IMR-90 (cell line): ENCODE data around the gene DCC. TPM values are rescaled to one million over a fixed set of nuclear protein-coding genes. Genes with fewer than 3 reads are reported as not detected.

Experiments used
- ATAC-seq: fragments of 200-7000 bp; cut with Tn5 transposase; 2 replicates; pipeline ENCODE4 v1.9.1; 2020; ENCODE audit warnings: low read depth, mild to moderate bottlenecking, moderate library complexity
- BruUV-seq: library from RNA; stranded (reverse); fragments of 400-500 nt; replicated peaks from 2 replicates; lab custom pipeline; 2021; lab: Mats Ljungman, UMichigan
- CTCF ChIA-PET: fragments of 300-600 bp; formaldehyde crosslinking; extraction: SDS; loops from one replicate; lab custom pipeline; 2021; ENCODE audit warnings: antibody characterized with exemption; lab: Yijun Ruan, JAX
- POLR2A ChIA-PET: fragments of 300-600 bp; sonication (Branson Sonifier 250); formaldehyde crosslinking; loops from one replicate; lab custom pipeline; 2022; ENCODE audit warnings: antibody characterized with exemption; ENCODE audit not compliant: unreplicated experiment; lab: Charles Lee
- DNase-seq: peaks from one replicate; pipeline ENCODE4 v3.0.0; 2013
- H2AFZ ChIP-seq: replicated peaks from 2 replicates; pipeline ENCODE3; 2013; ENCODE audit warnings: low read length, mild to moderate bottlenecking; ENCODE audit not compliant: poor library complexity
- H2AK5ac ChIP-seq: 2 replicates; pipeline ENCODE4 v1.6.1; 2013; ENCODE audit warnings: low read depth, low read length, inconsistent platforms
- H2AK9ac ChIP-seq: replicated peaks from 2 replicates; pipeline ENCODE3; 2013; ENCODE audit warnings: mild to moderate bottlenecking, low read depth, low read length, moderate library complexity; ENCODE audit not compliant: poor library complexity
- H2BK120ac ChIP-seq: 2 replicates; pipeline ENCODE4 v1.6.1; 2013; ENCODE audit warnings: low read depth, low read length, inconsistent platforms
- H2BK15ac ChIP-seq: 3 replicates; pipeline ENCODE4 v1.6.1; 2013; ENCODE audit warnings: low read depth, low read length, inconsistent platforms
- H2BK20ac ChIP-seq: 2 replicates; pipeline ENCODE4 v1.6.1; 2013; ENCODE audit warnings: low read depth, mild to moderate bottlenecking, inconsistent platforms, low read length, moderate library complexity
- H2BK5ac ChIP-seq: 2 replicates; pipeline ENCODE4 v1.6.1; 2013; ENCODE audit warnings: mild to moderate bottlenecking, low read depth, low read length, inconsistent platforms; ENCODE audit not compliant: poor library complexity, severe bottlenecking
- H3K14ac ChIP-seq: replicated peaks from 2 replicates; pipeline ENCODE4 v1.6.1; 2013; ENCODE audit warnings: low read depth, low read length, inconsistent platforms
- H3K18ac ChIP-seq: 2 replicates; pipeline ENCODE4 v1.6.1; 2013; ENCODE audit warnings: low read depth, low read length, control low read depth
- H3K23ac ChIP-seq: 2 replicates; pipeline ENCODE4 v1.6.1; 2013; ENCODE audit warnings: low read depth, low read length, inconsistent platforms
- H3K27ac ChIP-seq: 2 replicates; pipeline ENCODE4 v1.5.1; 2013; ENCODE audit warnings: mild to moderate bottlenecking, control low read depth, low read length; ENCODE audit not compliant: insufficient read depth
- H3K27me3 ChIP-seq: 2 replicates; pipeline ENCODE4 v1.6.1; 2013; ENCODE audit warnings: low read length; ENCODE audit not compliant: control insufficient read depth, insufficient read depth
- H3K36me3 ChIP-seq: 2 replicates; pipeline ENCODE4 v1.6.1; 2013; ENCODE audit warnings: low read length, mixed read lengths; ENCODE audit not compliant: control insufficient read depth, insufficient read depth
- H3K4ac ChIP-seq: 2 replicates; pipeline ENCODE4 v1.6.1; 2013; ENCODE audit warnings: low read depth, low read length, inconsistent platforms
- H3K4me1 ChIP-seq: 2 replicates; pipeline ENCODE4 v1.6.1; 2013; ENCODE audit warnings: low read length, mixed read lengths; ENCODE audit not compliant: control insufficient read depth, insufficient read depth
- H3K4me2 ChIP-seq: 2 replicates; pipeline ENCODE4 v1.6.1; 2013; ENCODE audit warnings: low read depth, mild to moderate bottlenecking, control low read depth, low read length, moderate library complexity
- H3K4me3 ChIP-seq: 2 replicates; pipeline ENCODE4 v1.5.1; 2013; ENCODE audit warnings: low read depth, mild to moderate bottlenecking, control low read depth, low read length, moderate library complexity; ENCODE audit not compliant: insufficient read depth
- H3K56ac ChIP-seq: 2 replicates; pipeline ENCODE4 v1.6.1; 2013; ENCODE audit warnings: low read length, inconsistent platforms; ENCODE audit not compliant: insufficient read depth; ENCODE audit errors: extremely low read depth
- H3K79me1 ChIP-seq, 2 experiments: 2 replicates each; pipeline ENCODE4 v1.6.1; 2013; ENCODE audit warnings: low read length in 2 of 2, inconsistent platforms in 1 of 2, low read depth in 1 of 2
- H3K9ac ChIP-seq: 2 replicates; pipeline ENCODE4 v1.6.1; 2013; ENCODE audit warnings: low read depth, low read length, control low read depth
- H3K9me1 ChIP-seq: 2 replicates; pipeline ENCODE4 v1.6.1; 2013; ENCODE audit warnings: low read length, inconsistent platforms; ENCODE audit not compliant: insufficient read depth
- H3K9me3 ChIP-seq: 2 replicates; pipeline ENCODE4 v1.6.1; 2013; ENCODE audit warnings: low read length; ENCODE audit not compliant: control insufficient read depth, insufficient read depth
- H4K20me1 ChIP-seq: 2 replicates; pipeline ENCODE4 v1.6.1; 2013; ENCODE audit warnings: low read length, inconsistent platforms; ENCODE audit not compliant: insufficient read depth
- H4K5ac ChIP-seq: 2 replicates; pipeline ENCODE4 v1.6.1; 2013; ENCODE audit warnings: mild to moderate bottlenecking, low read depth, low read length, control low read depth
- H4K8ac ChIP-seq, 2 experiments: 2 replicates each; pipeline ENCODE4 v1.6.1; 2013; ENCODE audit warnings: low read depth in 2 of 2, low read length in 2 of 2, control low read depth in 1 of 2, inconsistent platforms in 1 of 2
- H4K91ac ChIP-seq: 2 replicates; pipeline ENCODE4 v1.6.1; 2013; ENCODE audit warnings: low read depth, low read length, inconsistent platforms; ENCODE audit not compliant: insufficient read depth
- FOS ChIP-seq: fragments of 150-350 bp; IDR thresholded peaks from 2 replicates; pipeline ENCODE4 v1.6.1; 2016; ENCODE audit warnings: low read depth, low read length
- MAFK ChIP-seq: IDR thresholded peaks from 2 replicates; pipeline ENCODE4 v1.6.1; 2012; ENCODE audit warnings: low read depth, low read length, improper control_type of control experiment
- MAZ ChIP-seq: IDR thresholded peaks from 2 replicates; pipeline ENCODE4 v1.6.1; 2012; ENCODE audit warnings: low read depth, mild to moderate bottlenecking, low read length, improper control_type of control experiment, moderate library complexity, borderline replicate concordance
- MXI1 ChIP-seq: IDR thresholded peaks from 2 replicates; pipeline ENCODE4 v1.6.1; 2012; ENCODE audit warnings: low read depth, mild to moderate bottlenecking, low read length, moderate library complexity, borderline replicate concordance
- RAD21 ChIP-seq: IDR thresholded peaks from 2 replicates; pipeline ENCODE4 v1.6.1; 2012; ENCODE audit warnings: low read length, improper control_type of control experiment
- WGBS, 2 experiments: methylation state at CpG; one replicate each; pipeline versions ENCODE4 v1.1.5 to v1.1.7; 2013; ENCODE audit warnings: missing lambda C conversion rate in 2 of 2; ENCODE audit not compliant: insufficient read length in 1 of 2; ENCODE audit errors: extremely low coverage in 2 of 2; 5-methylcytosine and 5-hydroxymethylcytosine counted together
- dilution Hi-C: fragments of 300-500 bp; cut with HindIII; formaldehyde crosslinking; loops from one replicate; pipeline ENCODE4 v1.14.3; 2018; ENCODE audit warnings: low sequenced_read_pairs; ENCODE audit not compliant: unreplicated experiment
- in situ Hi-C: fragments of 300-500 bp; cut with MboI; formaldehyde crosslinking; loops from 3 replicates; pipeline ENCODE4 v1.14.3; 2019; ENCODE audit warnings: low sequenced_read_pairs, inconsistent platforms, mixed read lengths
- intact Hi-C: fragments of 100-400 bp; cut with micrococcal nuclease; formaldehyde crosslinking; loops from 2 replicates; pipeline ENCODE4 v1.10.0; 2022
- polyA plus RNA-seq, 3 experiments: library from polyadenylated mRNA; depleted of rRNA; stranded (reverse); fragments of >200 nt; gene quantifications; 2 replicates each; pipeline ENCODE4 v1.2.3, GENCODE V29; 2012; ENCODE audit warnings: low replicate concordance in 1 of 3
- total RNA-seq: library from RNA; depleted of rRNA; stranded (reverse); fragments of >200 nt; gene quantifications from 2 replicates; pipeline ENCODE4 v1.2.3, GENCODE V29; 2012

The DCC gene
- total and polyA plus RNA-seq, 2 of the 4 experiments (the other 2 are of a cell fraction): 0.31 to 0.54 TPM

DNA sequence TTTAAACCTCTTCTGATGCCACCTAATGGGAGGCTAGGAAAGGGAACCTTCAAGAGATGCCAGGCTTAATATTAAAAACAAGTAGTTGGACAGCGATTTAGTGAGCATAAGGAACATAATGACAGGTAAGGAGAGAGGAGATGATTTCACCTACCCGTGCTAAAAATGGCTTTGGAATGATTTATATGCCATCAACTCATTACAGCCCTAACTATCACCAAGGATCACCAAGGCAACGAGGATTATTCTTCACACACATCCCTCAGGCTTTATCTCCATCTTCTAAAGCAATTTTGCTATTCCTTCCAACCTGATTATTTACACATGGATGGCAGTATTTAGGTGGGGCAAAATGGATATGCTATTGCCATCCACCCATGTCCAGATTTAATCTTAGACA, 237.8 kb downstream of the DCC start:
- TF ChIP-seq MAZ (no peak), MAFK (no peak), RAD21 (no peak), FOS (no peak), MXI1 (no peak)
- Histone ChIP-seq H4K8ac (no peak overlapping the region), H3K23ac (no peak overlapping the region), H3K14ac (no peak overlapping the region), H3K4me3 (no peak overlapping the region), H2AFZ (no peak overlapping the region), H2BK20ac (no peak overlapping the region), H3K9ac (no peak overlapping the region), H3K56ac (no peak overlapping the region), H4K91ac (no peak overlapping the region), H3K4me2 (no peak overlapping the region), H3K9me1 (no peaks in the 10 kb centered on the region), H2AK5ac (no peak overlapping the region), H3K4ac (no peak overlapping the region), H4K20me1 (no peaks in the 10 kb centered on the region), H3K9me3 (no peaks in the 10 kb centered on the region; the same call in 1 of the 2 replicates), H3K4me1 (no peaks in the 10 kb centered on the region), H2AK9ac (no peak overlapping the region), H3K27ac (no peak overlapping the region), H2BK15ac (no peak overlapping the region), H3K27me3 (no peaks in the 10 kb centered on the region), H3K79me1 (no peaks in the 10 kb centered on the region), H4K5ac (no peak overlapping the region), H3K18ac (no peak overlapping the region), H2BK5ac (no peak overlapping the region), H2BK120ac (no peak overlapping the region), H3K36me3 (no peaks in the 10 kb centered on the region)
- DNase-seq: no peak
- dilution Hi-C loops (no loop called here), in situ Hi-C loops (no loop called here), intact Hi-C loops (no loop called here)
- ATAC-seq: no peak
- BruUV-seq: no TSS peak
- WGBS, 2 experiments: no CpG with 5 or more reads among the region's 3 CpGs
- ChIA-PET POLR2A (no interaction called here), CTCF (no interaction called here)
